Measurements from ENCODE around the gene CDR2L.

Gene CDR2L

DNA sequence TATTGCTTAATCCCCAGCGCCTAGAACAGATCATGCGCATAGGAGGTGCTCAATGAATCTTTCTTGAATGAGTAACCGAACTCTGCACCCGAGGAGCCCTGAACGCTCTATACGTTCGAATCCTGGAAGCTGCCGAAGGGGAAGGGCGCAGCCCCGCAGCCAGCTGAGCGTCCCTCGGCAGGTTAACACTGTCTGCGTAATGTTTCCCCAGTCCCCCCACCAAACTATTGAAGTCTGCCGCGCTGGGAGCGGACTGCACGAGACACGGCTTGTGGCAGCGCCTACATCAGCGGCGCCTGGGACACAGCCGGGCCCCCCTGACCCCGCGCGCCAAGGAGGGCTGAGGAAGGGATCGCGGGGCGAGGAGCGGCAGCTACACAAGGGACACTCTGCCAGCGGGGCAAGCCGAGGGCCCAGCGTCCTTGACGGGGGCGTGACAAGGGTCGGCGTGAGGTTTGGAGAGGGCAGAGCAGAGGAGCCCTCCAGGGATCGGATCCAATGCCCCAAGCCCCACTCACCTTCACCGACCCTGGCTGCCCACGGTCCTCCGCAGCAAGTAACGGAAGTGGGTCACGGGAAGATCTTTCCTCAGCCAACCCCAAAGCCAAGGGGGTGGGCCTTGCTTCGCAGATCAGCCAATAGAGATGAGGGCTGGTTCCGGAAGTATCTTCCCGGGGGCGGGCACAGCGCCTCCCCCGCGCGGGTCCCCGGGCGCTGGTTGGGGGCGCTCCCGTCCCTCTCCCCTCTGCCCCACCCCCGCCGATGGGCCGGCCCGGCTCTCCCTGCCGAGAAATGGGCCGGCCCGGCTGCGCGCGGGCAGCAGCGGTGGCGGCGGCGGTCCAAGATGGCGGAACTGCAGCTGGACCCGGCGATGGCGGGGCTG lies 59.2 kb downstream of the CDR2L start, which contains the start of the genes ATP5PD and KCTD2:
TSS of gene ATP5PD (minus strand) at position 563 of the 883 bp plus-strand sequence. CDS start 4,319 bp downstream, outside the sequence.
TSS of gene KCTD2 (plus strand) at position 819 of the 883 bp plus-strand sequence. CDS start at position 845, 26 bp downstream.
- Histone ChIP-seq H3K9me3 (replicated peaks; ENCODE audit: insufficient read depth, low read length) (no peaks in the 10 kb centered on the region), H3K4me3 (ENCODE audit: low read length) (peak within 1 kb of the TSS; percentile 99), H4K20me1 (ENCODE audit: insufficient read depth, low read length) (no peaks in the 10 kb centered on the region), H3K36me3 (replicated peaks; ENCODE audit: insufficient read depth, low read length) (no peaks in the 10 kb centered on the region), H3K27ac (ENCODE audit: low read length) (peak within 1 kb of the TSS; percentile 68; the same call in 1 of the 2 replicates), H3K4me2 (ENCODE audit: low read depth, low read length) (peak within 1 kb of the TSS; percentile 98), H3K27me3 (replicated peaks; ENCODE audit: insufficient read depth, low read length) (no peaks in the 10 kb centered on the region), H3K4me1 (ENCODE audit: low read length) (peaks cover 6% of the 10 kb centered on the region), H3K79me2 (ENCODE audit: low read length) (peaks cover 26% of the 10 kb centered on the region), H3K9ac (ENCODE audit: low read length) (peak within 1 kb of the TSS; percentile 94), H3K9me2 (replicated peaks; ENCODE audit: insufficient read depth, low read length) (no peaks in the 10 kb centered on the region), H2AFZ (ENCODE audit: low read length) (peak within 1 kb of the TSS; percentile 94), H3F3A (ENCODE audit: insufficient read depth, low read length) (no peaks in the 10 kb centered on the region; the same call in 1 of the 2 replicates)
- TF ChIP-seq EZH2 (optimal IDR thresholded peaks at IDR 0.05; ENCODE audit: low read depth, low read length) = no peak
- no peak for TF ChIP-seq EZH2phosphoT487 (IDR thresholded peaks at IDR 0.05; ENCODE audit: low read length)
- TF ChIP-seq, protein P1, sequence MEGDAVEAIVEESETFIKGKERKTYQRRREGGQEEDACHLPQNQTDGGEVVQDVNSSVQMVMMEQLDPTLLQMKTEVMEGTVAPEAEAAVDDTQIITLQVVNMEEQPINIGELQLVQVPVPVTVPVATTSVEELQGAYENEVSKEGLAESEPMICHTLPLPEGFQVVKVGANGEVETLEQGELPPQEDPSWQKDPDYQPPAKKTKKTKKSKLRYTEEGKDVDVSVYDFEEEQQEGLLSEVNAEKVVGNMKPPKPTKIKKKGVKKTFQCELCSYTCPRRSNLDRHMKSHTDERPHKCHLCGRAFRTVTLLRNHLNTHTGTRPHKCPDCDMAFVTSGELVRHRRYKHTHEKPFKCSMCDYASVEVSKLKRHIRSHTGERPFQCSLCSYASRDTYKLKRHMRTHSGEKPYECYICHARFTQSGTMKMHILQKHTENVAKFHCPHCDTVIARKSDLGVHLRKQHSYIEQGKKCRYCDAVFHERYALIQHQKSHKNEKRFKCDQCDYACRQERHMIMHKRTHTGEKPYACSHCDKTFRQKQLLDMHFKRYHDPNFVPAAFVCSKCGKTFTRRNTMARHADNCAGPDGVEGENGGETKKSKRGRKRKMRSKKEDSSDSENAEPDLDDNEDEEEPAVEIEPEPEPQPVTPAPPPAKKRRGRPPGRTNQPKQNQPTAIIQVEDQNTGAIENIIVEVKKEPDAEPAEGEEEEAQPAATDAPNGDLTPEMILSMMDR (IDR thresholded peaks at IDR 0.05; ENCODE audit: low read length) = no peak
- DNase-seq = peak; percentile 96

DNA sequence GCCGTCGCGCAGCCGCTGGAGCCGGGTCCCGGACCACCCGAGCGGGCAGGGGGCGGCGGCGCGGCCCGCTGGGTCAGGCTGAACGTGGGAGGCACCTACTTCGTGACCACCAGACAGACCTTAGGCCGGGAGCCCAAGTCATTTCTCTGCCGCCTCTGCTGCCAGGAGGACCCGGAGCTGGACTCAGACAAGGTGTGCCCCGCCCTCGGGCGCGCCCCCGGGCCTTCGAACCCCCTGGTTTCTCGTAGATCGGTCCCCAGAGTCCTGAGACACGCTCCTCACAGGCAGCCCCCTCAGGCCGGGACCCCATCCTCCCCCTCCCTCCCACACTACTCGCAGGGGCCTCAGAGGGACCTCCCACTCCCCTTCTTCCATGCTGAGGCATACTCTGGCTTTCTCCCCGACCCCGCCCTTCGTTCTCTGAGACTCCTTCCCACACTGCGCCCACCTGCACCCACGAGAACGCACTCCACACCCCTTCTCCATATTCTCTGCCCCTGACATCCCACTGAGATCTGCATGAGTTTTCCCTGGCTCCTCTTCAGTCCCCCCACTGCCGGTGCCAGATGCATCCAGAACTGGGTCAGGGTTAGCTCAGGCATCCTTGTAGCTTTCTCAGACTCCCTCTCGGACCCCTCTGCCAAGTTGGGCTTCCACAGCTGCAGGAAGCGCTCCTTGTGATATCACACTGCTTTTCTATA lies 60.1 kb downstream of the CDR2L start:
- peak overlapping the region; percentile 78 for H3K4me3 ChIP-seq (ENCODE audit: low read length)
- H3K27me3 ChIP-seq (replicated peaks; ENCODE audit: insufficient read depth, low read length) = no peaks in the 10 kb centered on the region
- H3K4me2 ChIP-seq (ENCODE audit: low read depth, low read length) = peak overlapping the region; percentile 98
- H3K79me2 ChIP-seq (ENCODE audit: low read length) = peaks cover 26% of the 10 kb centered on the region
- H3K9ac ChIP-seq (ENCODE audit: low read length) = peak overlapping the region; percentile 71
- H3K36me3 ChIP-seq (replicated peaks; ENCODE audit: insufficient read depth, low read length) = no peaks in the 10 kb centered on the region
- H3F3A ChIP-seq (ENCODE audit: insufficient read depth, low read length) = no peaks in the 10 kb centered on the region; the same call in 1 of the 2 replicates
- H3K27ac ChIP-seq (ENCODE audit: low read length) = no peak overlapping the region
- no peaks in the 10 kb centered on the region for H3K9me2 ChIP-seq (replicated peaks; ENCODE audit: insufficient read depth, low read length)
- peak overlapping the region; percentile 66 for H2AFZ ChIP-seq (ENCODE audit: low read length)
- no peak for TF ChIP-seq EZH2phosphoT487 (IDR thresholded peaks at IDR 0.05; ENCODE audit: low read length)
- TF ChIP-seq, protein P1 (IDR thresholded peaks at IDR 0.05; ENCODE audit: low read length) = no peak
- no peak for TF ChIP-seq EZH2 (optimal IDR thresholded peaks at IDR 0.05; ENCODE audit: low read depth, low read length)
- no peaks in the 10 kb centered on the region for H3K9me3 ChIP-seq (replicated peaks; ENCODE audit: insufficient read depth, low read length)
- H4K20me1 ChIP-seq (ENCODE audit: insufficient read depth, low read length) = no peaks in the 10 kb centered on the region
- peaks cover 6% of the 10 kb centered on the region for H3K4me1 ChIP-seq (ENCODE audit: low read length)
- DNase-seq = peak; percentile 19

DNA sequence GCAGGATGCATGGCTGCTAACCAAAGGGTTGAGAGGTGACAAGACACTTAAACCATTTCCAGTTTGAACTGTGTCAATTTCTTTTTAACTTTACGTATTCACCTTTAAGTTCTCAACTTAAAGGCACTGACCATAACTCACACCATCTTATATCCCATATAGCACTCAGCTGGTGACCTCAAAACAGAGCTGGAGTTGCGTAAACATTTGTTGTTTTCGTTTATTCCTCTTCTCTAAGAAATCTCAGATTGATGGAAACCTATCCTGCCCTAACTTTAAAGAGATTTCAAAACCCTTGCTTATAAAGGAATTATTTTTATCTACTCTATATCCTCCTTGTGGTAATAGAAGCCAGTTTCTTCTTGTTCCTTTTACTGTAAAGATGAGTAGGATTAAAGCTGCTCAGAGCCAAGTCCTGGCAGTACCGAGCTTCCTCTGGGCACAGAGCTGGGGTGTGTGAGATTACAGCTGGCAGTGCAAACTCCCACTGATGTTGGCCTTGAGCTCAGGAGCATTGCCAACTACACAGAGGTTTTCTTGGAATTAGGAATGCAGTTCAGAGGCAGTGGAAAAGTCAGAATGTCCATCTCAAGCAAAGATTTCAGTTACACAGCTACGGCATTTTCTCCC lies 60.9 kb downstream of the CDR2L start:
- Histone ChIP-seq H3K9me3 (replicated peaks; ENCODE audit: insufficient read depth, low read length) (no peaks in the 10 kb centered on the region), H3K4me3 (ENCODE audit: low read length) (peak overlapping the region; percentile 78; the same call in 1 of the 2 replicates), H3K9ac (ENCODE audit: low read length) (peak overlapping the region; percentile 71; the same call in 1 of the 2 replicates), H2AFZ (ENCODE audit: low read length) (no peak overlapping the region), H3K4me2 (ENCODE audit: low read depth, low read length) (peak overlapping the region; percentile 98), H3K4me1 (ENCODE audit: low read length) (peaks cover 6% of the 10 kb centered on the region), H3K79me2 (ENCODE audit: low read length) (peaks cover 26% of the 10 kb centered on the region), H3F3A (ENCODE audit: insufficient read depth, low read length) (no peaks in the 10 kb centered on the region; the same call in 1 of the 2 replicates), H3K27me3 (replicated peaks; ENCODE audit: insufficient read depth, low read length) (no peaks in the 10 kb centered on the region), H3K27ac (ENCODE audit: low read length) (no peak overlapping the region), H3K9me2 (replicated peaks; ENCODE audit: insufficient read depth, low read length) (no peaks in the 10 kb centered on the region), H4K20me1 (ENCODE audit: insufficient read depth, low read length) (no peaks in the 10 kb centered on the region), H3K36me3 (replicated peaks; ENCODE audit: insufficient read depth, low read length) (no peaks in the 10 kb centered on the region)
- DNase-seq = no peak
- TF ChIP-seq, protein P1 (IDR thresholded peaks at IDR 0.05; ENCODE audit: low read length) = no peak
